HCT116 (cell line): ENCODE measurements around the gene ST3GAL3. TPM values are rescaled to one million over a fixed set of nuclear protein-coding genes. Genes with fewer than 3 reads are reported as not detected.

ENCODE experiments used
- ATAC-seq: fragments of 200-7000 bp; cut with Tn5 transposase; 2 replicates; pipeline ENCODE4 v1.9.1; 2020; ENCODE audit warnings: mild to moderate bottlenecking, moderate library complexity
- BruUV-seq: library from RNA; stranded (reverse); fragments of 400-500 nt; replicated peaks from 2 replicates; lab custom pipeline; 2021; lab: Mats Ljungman, UMichigan
- CTCF ChIA-PET: fragments of 300-600 bp; sonication (Branson Sonifier 250); formaldehyde crosslinking; loops from one replicate; lab custom pipeline; 2021; ENCODE audit warnings: antibody characterized with exemption; lab: Charles Lee
- POLR2A ChIA-PET: fragments of 300-600, 350-600 bp; sonication (Branson Sonifier 250); formaldehyde crosslinking; loops from one replicate; lab custom pipeline; 2021; ENCODE audit warnings: antibody characterized with exemption; lab: Charles Lee
- RAD21 ChIA-PET, 2 experiments: fragments of 300-600 bp; sonication (Branson Sonifier 250); formaldehyde crosslinking; loops; one replicate each; lab custom pipeline; 2023; ENCODE audit warnings: low total read pairs in 2 of 2; ENCODE audit not compliant: uncharacterized antibody in 2 of 2, unreplicated experiment in 2 of 2, low non-redundant PET in 1 of 2; lab: Charles Lee
- DNase-seq: peaks from one replicate; pipeline ENCODE4 v3.0.0-alpha.2; 2010; ENCODE audit warnings: low read depth, low spot score
- H2AFZ ChIP-seq: fragments of 200-600 bp; shearing (Covaris generic), sonication (generic); 2 replicates; pipeline ENCODE4 v1.6.1; 2017; ENCODE audit warnings: low read depth, mixed run types, mixed read lengths, antibody characterized with exemption, low read length; ENCODE audit not compliant: poor library complexity, severe bottlenecking
- H3K27ac ChIP-seq: 2 replicates; pipeline ENCODE4 v1.5.1; 2012; ENCODE audit warnings: low read depth, low read length
- H3K27me3 ChIP-seq: fragments of 200-600 bp; sonication (generic); 2 replicates; pipeline ENCODE4 v1.6.1; 2016; ENCODE audit warnings: mixed run types, low read length, mixed read lengths; ENCODE audit not compliant: insufficient read depth
- H3K36me3 ChIP-seq, 2 experiments: fragments of 200-500 bp in 1 of 2; fragments of 200-600 bp in 1 of 2; sonication (Bioruptor generic) in 1 of 2; sonication (generic) in 1 of 2; 2 replicates each; pipeline versions ENCODE4 v1.5.1 to v1.6.1; 2014 to 2016; ENCODE audit warnings: low read length in 2 of 2, inconsistent platforms in 1 of 2, mixed read lengths in 1 of 2, mixed run types in 1 of 2; ENCODE audit not compliant: insufficient read depth in 2 of 2, control insufficient read depth in 1 of 2
- H3K4me1 ChIP-seq, 2 experiments: fragments of 200-600 bp in 1 of 2; sonication (generic) in 1 of 2; 2 replicates each; pipeline versions ENCODE4 v1.5.1 to v1.6.1; 2012 to 2017; ENCODE audit warnings: low read length in 2 of 2, inconsistent platforms in 1 of 2, mild to moderate bottlenecking in 1 of 2, mixed read lengths in 1 of 2, mixed run types in 1 of 2, moderate library complexity in 1 of 2; ENCODE audit not compliant: insufficient read depth in 2 of 2, control insufficient read depth in 1 of 2
- H3K4me2 ChIP-seq: fragments of 200-600 bp; sonication (generic); 2 replicates; pipeline ENCODE4 v1.6.1; 2017; ENCODE audit warnings: mixed run types, low read length, mixed read lengths
- H3K4me3 ChIP-seq, 2 experiments: fragments of 200-600 bp in 1 of 2; sonication (generic) in 1 of 2; replicated peaks in 1 of 2; 2 replicates each; pipeline ENCODE4 v1.5.1; 2011 to 2016; ENCODE audit warnings: low read length in 2 of 2, control low read depth in 1 of 2, low read depth in 1 of 2, mild to moderate bottlenecking in 1 of 2, mixed read lengths in 1 of 2, mixed run types in 1 of 2
- H3K79me2 ChIP-seq: fragments of 200-600 bp; sonication (generic); 2 replicates; pipeline ENCODE4 v1.6.1; 2017; ENCODE audit warnings: mild to moderate bottlenecking, mixed run types, low read length, moderate library complexity, mixed read lengths; ENCODE audit not compliant: insufficient read depth
- H3K9ac ChIP-seq: fragments of 200-600 bp; sonication (generic); 2 replicates; pipeline ENCODE4 v1.6.1; 2016; ENCODE audit warnings: low read length, mixed read lengths
- H3K9me2 ChIP-seq: fragments of 200-600 bp; sonication (generic), shearing (Covaris generic); 2 replicates; pipeline ENCODE4 v1.6.1; 2017; ENCODE audit warnings: mixed run types, mild to moderate bottlenecking, moderate library complexity; ENCODE audit not compliant: insufficient read depth
- H3K9me3 ChIP-seq, 2 experiments: fragments of 200-500 bp in 1 of 2; fragments of 200-600 bp in 1 of 2; sonication (Bioruptor generic) in 1 of 2; sonication (generic) in 1 of 2; 2 replicates each; pipeline ENCODE4 v1.6.1; 2014 to 2017; ENCODE audit warnings: low read length in 2 of 2, mixed read lengths in 2 of 2, inconsistent platforms in 1 of 2, low read depth in 1 of 2, mild to moderate bottlenecking in 1 of 2, mixed run types in 1 of 2, moderate library complexity in 1 of 2; ENCODE audit not compliant: control insufficient read depth in 1 of 2, insufficient read depth in 1 of 2
- H4K20me1 ChIP-seq: fragments of 200-600 bp; sonication (generic), shearing (Covaris generic); 2 replicates; pipeline ENCODE4 v1.6.1; 2017; ENCODE audit warnings: mixed run types, mild to moderate bottlenecking, moderate library complexity; ENCODE audit not compliant: insufficient read depth
- ATF3 ChIP-seq: IDR thresholded peaks from 2 replicates; pipeline ENCODE4 v1.6.1; 2012
- CBX3 ChIP-seq: IDR thresholded peaks from 2 replicates; pipeline ENCODE4 v1.6.1; 2012; ENCODE audit warnings: low read depth
- CEBPB ChIP-seq: IDR thresholded peaks from 2 replicates; pipeline ENCODE4 v1.6.1; 2012; ENCODE audit warnings: low read depth
- CTCF ChIP-seq, 3 experiments: fragments of 200-600 bp in 1 of 3; sonication (generic) in 1 of 3; IDR thresholded peaks in 2 of 3; conservative IDR thresholded peaks in 1 of 3; 2 replicates each; pipeline ENCODE4 v1.5.1; 2012 to 2017; ENCODE audit warnings: low read depth in 2 of 3, low read length in 2 of 3, antibody characterized with exemption in 1 of 3, borderline replicate concordance in 1 of 3, control low read depth in 1 of 3, mild to moderate bottlenecking in 1 of 3, mixed read lengths in 1 of 3, mixed run types in 1 of 3, moderate library complexity in 1 of 3; ENCODE audit not compliant: insufficient read depth in 1 of 3
- ELF1 ChIP-seq: IDR thresholded peaks from 2 replicates; pipeline ENCODE4 v1.6.1; 2012; ENCODE audit warnings: low read depth, borderline replicate concordance
- EZH2 ChIP-seq: fragments of 200-600 bp; sonication (generic); IDR thresholded peaks from 2 replicates; pipeline ENCODE4 v1.6.1; 2017; ENCODE audit warnings: antibody characterized with exemption, mixed run types
- EZH2phosphoT487 ChIP-seq: fragments of 200-600 bp; IDR thresholded peaks from 2 replicates; pipeline ENCODE4 v1.6.1; 2018; ENCODE audit warnings: antibody characterized with exemption, borderline replicate concordance
- JUND ChIP-seq: IDR thresholded peaks from 2 replicates; pipeline ENCODE4 v1.6.1; 2012
- MAX ChIP-seq: IDR thresholded peaks from 2 replicates; pipeline ENCODE4 v1.6.1; 2012
- POLR2A ChIP-seq: IDR thresholded peaks from 2 replicates; pipeline ENCODE4 v1.7.0; 2011; ENCODE audit warnings: borderline replicate concordance; ENCODE audit not compliant: insufficient read depth, insufficient read length; ENCODE audit errors: extremely low read depth
- POLR2AphosphoS5 ChIP-seq: IDR thresholded peaks from 2 replicates; pipeline ENCODE4 v1.6.1; 2011; ENCODE audit warnings: mild to moderate bottlenecking, low read depth, low read length, moderate library complexity
- RAD21 ChIP-seq: IDR thresholded peaks from 2 replicates; pipeline ENCODE4 v1.6.1; 2012; ENCODE audit warnings: low read depth, mild to moderate bottlenecking
- REST ChIP-seq: IDR thresholded peaks from 2 replicates; pipeline ENCODE4 v1.6.1; 2012; ENCODE audit warnings: low read depth
- SIN3A ChIP-seq: IDR thresholded peaks from 2 replicates; pipeline ENCODE4 v1.6.1; 2012; ENCODE audit warnings: low read depth
- SP1 ChIP-seq: IDR thresholded peaks from 2 replicates; pipeline ENCODE4 v1.6.1; 2012; ENCODE audit warnings: low read depth
- SRF ChIP-seq: IDR thresholded peaks from 2 replicates; pipeline ENCODE4 v1.6.1; 2012; ENCODE audit warnings: low read depth
- YY1 ChIP-seq: IDR thresholded peaks from 2 replicates; pipeline ENCODE4 v1.6.1; 2011; ENCODE audit warnings: low read length, low read depth, moderate library complexity, mild to moderate bottlenecking; ENCODE audit not compliant: insufficient replicate concordance; ENCODE audit errors: extremely low read depth
- ZBTB33 ChIP-seq: IDR thresholded peaks from 2 replicates; pipeline ENCODE4 v1.6.1; 2011; ENCODE audit warnings: mild to moderate bottlenecking, low read length, moderate library complexity; ENCODE audit not compliant: insufficient replicate concordance; ENCODE audit errors: extremely low read depth
- ZFX ChIP-seq: fragments of 450-650 bp; IDR thresholded peaks from 2 replicates; pipeline ENCODE4 v1.6.1; 2017
- ZNF274 ChIP-seq: fragments of 200-500 bp; sonication (Bioruptor generic); IDR thresholded peaks from 2 replicates; pipeline ENCODE4 v1.6.1; 2014; ENCODE audit warnings: mild to moderate bottlenecking, low read depth, low read length, inconsistent platforms
- intact Hi-C: fragments of 100-400 bp; cut with micrococcal nuclease; formaldehyde crosslinking; loops from 2 replicates; pipeline ENCODE4 v1.10.0; 2022
- total RNA-seq: library from RNA; stranded (reverse); gene quantifications from one replicate; pipeline ENCODE4 v1.2.1, GENCODE V29; 2021; ENCODE audit not compliant: unreplicated experiment

ST3GAL3 gene
- total RNA-seq, 1 experiment from 2014 or later = 7.2 TPM

- H3K36me3 ChIP-seq = no peaks in the 10 kb centered on the region
- no peaks in the 10 kb centered on the region for H3K79me2 ChIP-seq
- no peak overlapping the region for H3K4me2 ChIP-seq
- H3K9me2 ChIP-seq = no peaks in the 10 kb centered on the region
- no peaks in the 10 kb centered on the region for H4K20me1 ChIP-seq
- intact Hi-C loops = no loop called here
- H3K4me1 ChIP-seq = peaks cover 9 to 25% of the 10 kb centered on the region in 2 experiments
- no peak for ATAC-seq
- H3K27ac ChIP-seq = no peak overlapping the region
- ChIA-PET RAD21 (interaction anchor here in 1 of 2 experiments (0.8 kb wide), 1 partner anchor 29 kb away, joined by 3 read pairs; no protein-coding TSS in a partner anchor), POLR2A (no interaction called here)
- H3K27me3 ChIP-seq = no peaks in the 10 kb centered on the region
- H3K9ac ChIP-seq = no peak overlapping the region
- no peak overlapping the region for H2AFZ ChIP-seq
- TF ChIP-seq ATF3 (no peak), CTCF (IDR thresholded peaks at IDR 0.05 in 2 of 3, conservative IDR thresholded peaks at IDR 0.05 in 1 of 3; ENCODE audit: borderline replicate concordance in 1 of 3, insufficient read depth in 1 of 3, low read depth in 2 of 3, low read length in 2 of 3) (no peak), ZNF274 (no peak), EZH2phosphoT487 (no peak), SIN3A (no peak), EZH2 (no peak), RAD21 (no peak), ZFX (no peak), SP1 (no peak), SRF (no peak), ELF1 (no peak), ZBTB33 (no peak), REST (no peak), JUND (no peak), CEBPB (no peak), POLR2A (no peak), MAX (no peak), YY1 (no peak), CBX3 (no peak), POLR2AphosphoS5 (no peak)
- TF ChIP-seq, all 23 proteins: peak for 0
- Histone ChIP-seq H3K9me3 (no peaks in the 10 kb centered on the region), H3K4me3 (no peak overlapping the region)
- CTCF ChIA-PET = interaction anchor here (1.2 kb wide), 1 partner anchor 102 kb away, joined by 3 read pairs; no protein-coding TSS in a partner anchor
- no TSS peak for BruUV-seq
- DNase-seq = no peak
Measured at GRCh38 chr1:43828574-43828973, 121.2 kb downstream of the ST3GAL3 start.
